HepG2 (cell line): ENCODE measurements around the gene IWS1. TPM values are rescaled to one million over a fixed set of nuclear protein-coding genes. Genes with fewer than 3 reads are reported as not detected.
A peak's percentile ranks its signal among the peaks of the same experiment; 100 is the strongest.

Experiments
- CTCF ChIP-seq: sonication (generic); formaldehyde crosslinking; IDR thresholded peaks from 2 replicates; pipeline ENCODE4 v1.5.0; 2020; ENCODE audit warnings: mild to moderate bottlenecking, missing genetic modification reagents, moderate library complexity
- EEA1 ChIP-seq: sonication (generic); formaldehyde crosslinking; IDR thresholded peaks from 2 replicates; pipeline ENCODE4 v1.5.1; 2020; ENCODE audit warnings: mild to moderate bottlenecking, missing genetic modification reagents, borderline replicate concordance
- GABPB1 ChIP-seq: IDR thresholded peaks from 2 replicates; pipeline ENCODE4 v1.6.1; 2016; ENCODE audit warnings: mild to moderate bottlenecking, missing genetic modification reagents, moderate library complexity, missing compliant biosample characterization
- GATAD2A ChIP-seq: IDR thresholded peaks from 2 replicates; pipeline ENCODE4 v1.6.1; 2016
- HBP1 ChIP-seq: IDR thresholded peaks from 2 replicates; pipeline ENCODE4 v1.6.1; 2016; ENCODE audit warnings: low read depth, control low read depth
- HIVEP1 ChIP-seq: sonication (generic); formaldehyde crosslinking; IDR thresholded peaks from 2 replicates; pipeline ENCODE4 v1.4.0; 2020; ENCODE audit warnings: mild to moderate bottlenecking, missing genetic modification reagents
- IKZF4 ChIP-seq: sonication (generic); formaldehyde crosslinking; IDR thresholded peaks from 2 replicates; pipeline ENCODE4 v1.5.1; 2020; ENCODE audit warnings: borderline replicate concordance, mild to moderate bottlenecking, low read depth, missing genetic modification reagents; ENCODE audit errors: not compliant biosample characterization
- IRX3 ChIP-seq: sonication (generic); formaldehyde crosslinking; IDR thresholded peaks from 2 replicates; pipeline ENCODE4 v1.8.1; 2023; ENCODE audit warnings: mild to moderate bottlenecking, low read depth, missing genetic modification reagents, borderline replicate concordance
- JARID2 ChIP-seq: sonication (generic); formaldehyde crosslinking; IDR thresholded peaks from 2 replicates; pipeline ENCODE4 v1.8.1; 2023; ENCODE audit warnings: missing genetic modification reagents, inconsistent platforms; ENCODE audit not compliant: insufficient replicate concordance
- MIER2 ChIP-seq: IDR thresholded peaks from 2 replicates; pipeline ENCODE4 v1.6.1; 2016; ENCODE audit warnings: missing biosample characterization, missing genetic modification reagents
- NFE2L2 ChIP-seq: fragments of 150-350 bp; IDR thresholded peaks from 2 replicates; pipeline ENCODE4 v1.6.1; 2014; ENCODE audit warnings: low read length
- SIX1 ChIP-seq: sonication (generic); formaldehyde crosslinking; IDR thresholded peaks from 2 replicates; pipeline ENCODE4 v1.4.0; 2020; ENCODE audit warnings: missing genetic modification reagents, borderline replicate concordance
- SIX4 ChIP-seq: sonication (generic); formaldehyde crosslinking; IDR thresholded peaks from 2 replicates; pipeline ENCODE4 v1.4.0; 2020; ENCODE audit warnings: missing genetic modification reagents
- SMAD1 ChIP-seq: sonication (generic); formaldehyde crosslinking; IDR thresholded peaks from 2 replicates; pipeline ENCODE4 v1.4.0; 2020; ENCODE audit warnings: missing genetic modification reagents, low read depth, mild to moderate bottlenecking, borderline replicate concordance
- TBX2 ChIP-seq: sonication (generic); formaldehyde crosslinking; IDR thresholded peaks from 2 replicates; pipeline ENCODE4 v1.5.0; 2020; ENCODE audit warnings: missing genetic modification reagents, mild to moderate bottlenecking, borderline replicate concordance
- ZBTB20 ChIP-seq: sonication (generic); formaldehyde crosslinking; IDR thresholded peaks from 2 replicates; pipeline ENCODE4 v1.8.1; 2023; ENCODE audit warnings: missing genetic modification reagents, low read depth, mild to moderate bottlenecking, borderline replicate concordance
- ZFP1 ChIP-seq: IDR thresholded peaks from 2 replicates; pipeline ENCODE4 v1.6.1; 2016
- ZFP82 ChIP-seq: sonication (generic); formaldehyde crosslinking; IDR thresholded peaks from 2 replicates; pipeline ENCODE4 v1.5.1; 2020; ENCODE audit warnings: mild to moderate bottlenecking, missing genetic modification reagents, borderline replicate concordance
- ZMYM3 ChIP-seq: sonication (generic); formaldehyde crosslinking; IDR thresholded peaks from 2 replicates; pipeline ENCODE4 v1.5.1; 2020; ENCODE audit warnings: mild to moderate bottlenecking, missing genetic modification reagents
- ZNF12 ChIP-seq: sonication (generic); formaldehyde crosslinking; IDR thresholded peaks from 2 replicates; pipeline ENCODE4 v1.5.0; 2020; ENCODE audit warnings: missing genetic modification reagents
- ZNF136 ChIP-seq: sonication (generic); formaldehyde crosslinking; IDR thresholded peaks from 2 replicates; pipeline ENCODE4 v1.8.1; 2022; ENCODE audit warnings: low read depth, mild to moderate bottlenecking, moderate library complexity, missing genetic modification reagents
- ZNF737 ChIP-seq: sonication (generic); formaldehyde crosslinking; IDR thresholded peaks from 2 replicates; pipeline ENCODE4 v1.5.0; 2020; ENCODE audit warnings: missing genetic modification reagents, mild to moderate bottlenecking, borderline replicate concordance
- ZNF782 ChIP-seq: sonication (generic); formaldehyde crosslinking; IDR thresholded peaks from 2 replicates; pipeline ENCODE4 v1.4.0; 2020; ENCODE audit warnings: missing genetic modification reagents, mild to moderate bottlenecking, borderline replicate concordance
- ZNF800 ChIP-seq: sonication (generic); formaldehyde crosslinking; IDR thresholded peaks from 2 replicates; pipeline ENCODE4 v1.4.0; 2020; ENCODE audit warnings: missing genetic modification reagents
- ZNF850 ChIP-seq: sonication (generic); formaldehyde crosslinking; conservative IDR thresholded peaks from 2 replicates; pipeline ENCODE4 v1.9.0; 2021; ENCODE audit warnings: mild to moderate bottlenecking, missing genetic modification reagents
- ZNF878 ChIP-seq: sonication (generic); formaldehyde crosslinking; IDR thresholded peaks from 2 replicates; pipeline ENCODE4 v1.8.1; 2023; ENCODE audit warnings: mild to moderate bottlenecking, missing genetic modification reagents, moderate library complexity
- polyA plus RNA-seq, 8 experiments: library from polyadenylated mRNA; depleted of rRNA in 3 of 8; stranded (reverse) in 7 of 8; unstranded in 1 of 8; fragments of >200 nt; fragmentation: Illumina TruSeq in 4 of 8; extraction: Trizol in 4 of 8; gene quantifications; 2 replicates each; pipeline versions ENCODE4 v1.2.1 to v1.2.3, GENCODE V29; 2011 to 2016; ENCODE audit warnings: low read depth in 4 of 8, missing spikeins in 1 of 8, mixed read lengths in 1 of 8; ENCODE audit not compliant: insufficient read depth in 1 of 8
- total RNA-seq, 5 experiments: library from RNA; depleted of rRNA; stranded (reverse); fragments of >200 nt; fragmentation: Illumina TruSeq; extraction: Trizol; gene quantifications; 2 replicates each; pipeline ENCODE4 v1.2.3, GENCODE V29; 2016; ENCODE audit warnings: low read depth in 1 of 5

The IWS1 gene
- total and polyA plus RNA-seq, 2 of the 13 experiments (the other 11 are each of a cell fraction or from before 2014, with no cell fraction given), result 28.9 to 62.3 TPM

GRCh38 chr2:127455566-127456493 lies 70.5 kb downstream of the IWS1 start (continued):
- TF ChIP-seq ZNF800 (CRISPR knock-in tag) (no peak), ZNF136 (no peak), SMAD1 (CRISPR knock-in tag) (no peak), ZNF12 (CRISPR knock-in tag) (no peak), ZNF878 (no peak), NFE2L2 (no peak), ZFP82 (CRISPR knock-in tag) (no peak), SIX4 (CRISPR knock-in tag) (no peak), ZBTB20 (no peak), HIVEP1 (CRISPR knock-in tag) (no peak), ZMYM3 (CRISPR knock-in tag) (peak; percentile 84; the same call in 1 of the 2 replicates), GATAD2A (CRISPR knock-in tag) (no peak), IRX3 (CRISPR knock-in tag) (0 out of 2 replicates have a peak, but pooled peaks have one; percentile 49), ZNF737 (CRISPR knock-in tag) (no peak; the same call in 1 of the 2 replicates), ZFP1 (CRISPR knock-in tag) (no peak), MIER2 (no peak), GABPB1 (CRISPR knock-in tag) (no peak), EEA1 (CRISPR knock-in tag) (no peak), ZNF782 (CRISPR knock-in tag) (peak; percentile 12; the same call in 1 of the 2 replicates), TBX2 (CRISPR knock-in tag) (no peak), CTCF (CRISPR knock-in tag) (no peak), HBP1 (CRISPR knock-in tag) (0 out of 2 replicates have a peak, but pooled peaks have one; percentile 68), IKZF4 (CRISPR knock-in tag) (no peak), JARID2 (CRISPR knock-in tag) (peak; percentile 3), ZNF850 (no peak), SIX1 (CRISPR knock-in tag) (no peak)
